Liver (tissue), 9 donors: ENCODE results near the gene KBTBD13. TPM values are rescaled to one million over a fixed set of nuclear protein-coding genes. Genes with fewer than 3 reads are reported as not detected.

ENCODE experiments used
- DNase-seq: peaks from one replicate; pipeline ENCODE4 v3.0.0-alpha.2; 2017; ENCODE audit warnings: low spot score
- H3K27ac ChIP-seq, 2 donors: one replicate each; pipeline ENCODE4 v1.7.0; 2013; ENCODE audit warnings: inconsistent platforms in 2 of 2, low read length in 2 of 2, control low read depth in 1 of 2, low read depth in 1 of 2, mild to moderate bottlenecking in 1 of 2
- H3K27me3 ChIP-seq, 4 donors: one replicate each; pipeline versions ENCODE4 v1.6.1 to v1.7.0; 2013; ENCODE audit warnings: low read length in 3 of 4, inconsistent platforms in 1 of 4, mild to moderate bottlenecking in 1 of 4, moderate library complexity in 1 of 4; ENCODE audit not compliant: control insufficient read depth in 4 of 4, insufficient read depth in 4 of 4
- H3K36me3 ChIP-seq, 4 donors: one replicate each; pipeline versions ENCODE4 v1.6.1 to v1.7.0; 2013; ENCODE audit warnings: low read length in 3 of 4, mild to moderate bottlenecking in 3 of 4, low read depth in 1 of 4, moderate library complexity in 1 of 4; ENCODE audit not compliant: control insufficient read depth in 4 of 4, insufficient read depth in 3 of 4
- H3K4me1 ChIP-seq, 4 donors: one replicate each; pipeline versions ENCODE4 v1.6.1 to v1.7.0; 2013; ENCODE audit warnings: low read length in 3 of 4, mild to moderate bottlenecking in 3 of 4, moderate library complexity in 1 of 4; ENCODE audit not compliant: control insufficient read depth in 4 of 4, insufficient read depth in 4 of 4
- H3K4me3 ChIP-seq, 3 donors: one replicate each; pipeline versions ENCODE4 v1.6.1 to v1.7.0; 2013; ENCODE audit warnings: low read length in 3 of 3, control low read depth in 1 of 3, low read depth in 1 of 3, mild to moderate bottlenecking in 1 of 3
- H3K9ac ChIP-seq, 2 donors: one replicate each; pipeline ENCODE4 v1.7.0; 2013; ENCODE audit warnings: low read length in 2 of 2, mild to moderate bottlenecking in 2 of 2, moderate library complexity in 2 of 2, control low read depth in 1 of 2, low read depth in 1 of 2
- H3K9me3 ChIP-seq, 4 donors: one replicate each; pipeline versions ENCODE4 v1.6.1 to v1.7.0; 2013; ENCODE audit warnings: low read length in 3 of 4; ENCODE audit not compliant: control insufficient read depth in 4 of 4
- CTCF ChIP-seq: fragments of 150-350 bp; IDR thresholded peaks from 2 replicates; pipeline ENCODE4 v1.5.1; 2017; ENCODE audit warnings: improper control_type of control experiment, low read depth, low read length; ENCODE audit not compliant: missing input control
- EGR1 ChIP-seq, 2 donors: IDR thresholded peaks; 2 replicates each; pipeline ENCODE4 v1.6.1; 2016 to 2018; ENCODE audit warnings: antibody characterized with exemption in 2 of 2, low read depth in 2 of 2
- FOXA1 ChIP-seq: IDR thresholded peaks from 2 replicates; pipeline ENCODE4 v1.6.1; 2016; ENCODE audit warnings: antibody characterized with exemption
- FOXA2 ChIP-seq: IDR thresholded peaks from 2 replicates; pipeline ENCODE4 v1.6.1; 2016; ENCODE audit warnings: antibody characterized with exemption
- GABPA ChIP-seq, 2 donors: IDR thresholded peaks in 1 of 2; conservative IDR thresholded peaks in 1 of 2; 2 replicates each; pipeline ENCODE4 v1.6.1; 2016; ENCODE audit warnings: antibody characterized with exemption in 2 of 2, mild to moderate bottlenecking in 1 of 2, moderate library complexity in 1 of 2
- HNF4A ChIP-seq, 2 donors: conservative IDR thresholded peaks; 2 replicates each; pipeline ENCODE4 v1.6.1; 2016; ENCODE audit warnings: antibody characterized with exemption in 2 of 2, mild to moderate bottlenecking in 2 of 2
- HNF4G ChIP-seq: IDR thresholded peaks from 2 replicates; pipeline ENCODE4 v1.6.1; 2016; ENCODE audit warnings: antibody characterized with exemption
- JUND ChIP-seq, 2 donors: IDR thresholded peaks; 2 replicates each; pipeline ENCODE4 v1.6.1; 2016; ENCODE audit warnings: antibody characterized with exemption in 2 of 2
- MAX ChIP-seq: IDR thresholded peaks from 2 replicates; pipeline ENCODE4 v1.6.1; 2016; ENCODE audit warnings: antibody characterized with exemption
- NR2F2 ChIP-seq: IDR thresholded peaks from 2 replicates; pipeline ENCODE4 v1.6.1; 2016; ENCODE audit warnings: antibody characterized with exemption
- RAD21 ChIP-seq, 2 donors: IDR thresholded peaks; 2 replicates each; pipeline ENCODE4 v1.6.1; 2016; ENCODE audit warnings: antibody characterized with exemption in 2 of 2, mild to moderate bottlenecking in 2 of 2
- SP1 ChIP-seq: IDR thresholded peaks from 2 replicates; pipeline ENCODE4 v1.6.1; 2018; ENCODE audit warnings: antibody characterized with exemption, mild to moderate bottlenecking
- YY1 ChIP-seq: IDR thresholded peaks from 2 replicates; pipeline ENCODE4 v1.6.1; 2016; ENCODE audit warnings: antibody characterized with exemption, mild to moderate bottlenecking
- WGBS: extraction: QIAGEN DNeasy Blood & Tissue Kit; methylation state at CpG from one replicate; pipeline ENCODE4 v1.1.7; 2013; 5-methylcytosine and 5-hydroxymethylcytosine counted together
- polyA plus RNA-seq, 2 donors: library from polyadenylated mRNA; stranded (reverse) in 1 of 2; unstranded in 1 of 2; fragments of 200-250 nt in 1 of 2; fragments of >200 nt in 1 of 2; fragmentation: Nextera tagmentation in 1 of 2; extraction: Ambion mirVana in 1 of 2; gene quantifications; one replicate each; pipeline versions ENCODE4 v1.2.1 to v1.2.3, GENCODE V29; 2013 to 2015
- total RNA-seq, 2 donors: library from RNA; depleted of rRNA; stranded (reverse); fragments of >200 nt; gene quantifications; one replicate each; pipeline ENCODE4 v1.2.3, GENCODE V29; 2014
- TF ChIP-seq, protein P1 (sequence below): IDR thresholded peaks from 2 replicates; pipeline ENCODE4 v1.6.1; 2016; ENCODE audit warnings: antibody characterized with exemption
- donor health status: healthy.
- donor health status: healthy.
- donor health status: healthy.
- donor health status: healthy.
- donor health status: healthy.

Gene KBTBD13
- total and polyA plus RNA-seq, 4 donors: not detected

GRCh38 chr15:65084500-65085206, 8.1 kb downstream of the KBTBD13 start (continued):
- TF ChIP-seq CTCF (no peak), EGR1 (IDR thresholded peaks at IDR 0.05; ENCODE audit: low read depth in 2 of 2) (no peak), YY1 (peak; percentile 87), FOXA2 (peak; percentile 68), HNF4G (peak; percentile 88), SP1 (peak; percentile 82)

DNA sequence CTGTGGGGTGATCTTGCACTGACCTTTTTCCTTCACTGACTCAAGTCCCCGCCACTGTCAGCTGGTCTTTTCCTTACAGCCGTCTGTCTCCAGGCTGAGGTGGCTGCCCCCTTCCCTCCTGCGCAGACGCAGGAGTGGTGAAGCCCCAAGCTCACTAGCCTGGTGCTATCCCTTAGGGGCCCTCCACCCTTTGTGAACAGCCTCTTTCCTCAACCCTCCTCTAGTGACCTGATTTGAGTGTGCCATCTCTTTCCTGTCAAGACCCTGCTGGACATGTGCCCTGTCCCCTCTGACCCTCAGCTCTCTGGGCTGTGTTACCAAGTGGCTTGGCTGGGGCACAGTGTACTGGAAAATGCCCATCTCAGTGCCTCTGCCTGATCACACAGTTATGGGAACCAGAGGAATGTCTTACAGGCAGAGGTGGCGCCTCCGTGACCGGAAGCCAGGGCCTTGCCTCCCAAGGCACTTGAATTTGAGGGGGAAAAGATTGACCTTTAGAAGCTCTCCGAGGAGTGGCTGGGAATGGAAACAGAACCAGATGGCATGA, 8.7 kb downstream of the KBTBD13 start:
- TF ChIP-seq FOXA1: no peak
- TF ChIP-seq MAX: no peak
- TF ChIP-seq, protein P1, sequence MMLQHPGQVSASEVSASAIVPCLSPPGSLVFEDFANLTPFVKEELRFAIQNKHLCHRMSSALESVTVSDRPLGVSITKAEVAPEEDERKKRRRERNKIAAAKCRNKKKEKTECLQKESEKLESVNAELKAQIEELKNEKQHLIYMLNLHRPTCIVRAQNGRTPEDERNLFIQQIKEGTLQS: no peak
- TF ChIP-seq JUND (IDR thresholded peaks at IDR 0.05): no peak
- no peak for TF ChIP-seq FOXA2
- no peak for TF ChIP-seq RAD21 (IDR thresholded peaks at IDR 0.05)
- no peak for TF ChIP-seq CTCF
- TF ChIP-seq GABPA (IDR thresholded peaks at IDR 0.05 in 1 of 2, conservative IDR thresholded peaks at IDR 0.05 in 1 of 2): no peak
- TF ChIP-seq HNF4A (conservative IDR thresholded peaks at IDR 0.05): no peak
- no peak overlapping the region for H3K27ac ChIP-seq
- no peak overlapping the region for H3K4me3 ChIP-seq
- no peaks in the 10 kb centered on the region for H3K27me3 ChIP-seq
- H3K9me3 ChIP-seq: no peaks in the 10 kb centered on the region
- H3K4me1 ChIP-seq: peaks cover 17 to 41% (median 29%) of the 10 kb centered on the region in 4 donors
- no peak overlapping the region for H3K9ac ChIP-seq
- DNase-seq: no peak
- no peaks in the 10 kb centered on the region for H3K36me3 ChIP-seq
- 84% methylated on average over 8 of the region's 8 CpGs for WGBS

- H3K27me3 ChIP-seq: no peaks in the 10 kb centered on the region
- H3K4me1 ChIP-seq: peaks cover 17 to 43% (median 29%) of the 10 kb centered on the region in 4 donors
- WGBS: 95% methylated on average over 6 of the region's 6 CpGs
- H3K27ac ChIP-seq: no peak overlapping the region
- H3K9me3 ChIP-seq: no peaks in the 10 kb centered on the region
- no peak overlapping the region for H3K9ac ChIP-seq
- TF ChIP-seq CTCF: peak; percentile 35
- TF ChIP-seq NR2F2: no peak
- no peak for TF ChIP-seq FOXA2
- TF ChIP-seq RAD21 (IDR thresholded peaks at IDR 0.05): peak; percentile 39 to 65
- no peak overlapping the region for H3K4me3 ChIP-seq
- peak; percentile 49 for DNase-seq
- H3K36me3 ChIP-seq: no peaks in the 10 kb centered on the region
Measured at GRCh38 chr15:65085990-65086679, 9.6 kb downstream of the KBTBD13 start.
